Measurements from ENCODE around the gene CRTAC1.

CRTAC1 gene

GRCh38 chr10:97920865-97921264 is 109.6 kb downstream of the CRTAC1 start:
- DNase-seq, result no peak

GRCh38 chr10:97919012-97919411 is 111.4 kb downstream of the CRTAC1 start:
- peak; percentile 14 for DNase-seq

GRCh38 chr10:97916586-97916985 is 113.8 kb downstream of the CRTAC1 start:
- DNase-seq, result peak; percentile 49

- DNase-seq, result no peak
Observed at GRCh38 chr10:97915346-97916131, 114.9 kb downstream of the CRTAC1 start.

GRCh38 chr10:97914837-97915211 is 115.6 kb downstream of the CRTAC1 start:
- DNase-seq, result peak; percentile 54

- DNase-seq, result no peak
Observed at GRCh38 chr10:97914171-97914836, 116.1 kb downstream of the CRTAC1 start.

GRCh38 chr10:97913614-97914013 is 116.8 kb downstream of the CRTAC1 start:
- DNase-seq, result no peak

GRCh38 chr10:97913193-97913592 is 117.2 kb downstream of the CRTAC1 start:
- DNase-seq, result no peak

- no peak for DNase-seq
Observed at GRCh38 chr10:97911217-97911616, 119.2 kb downstream of the CRTAC1 start.

GRCh38 chr10:97910661-97911060 is 119.8 kb downstream of the CRTAC1 start:
- no peak for DNase-seq

- DNase-seq, result no peak
Observed at GRCh38 chr10:97907830-97908229, 122.6 kb downstream of the CRTAC1 start.

GRCh38 chr10:97907211-97907610 is 123.2 kb downstream of the CRTAC1 start:
- DNase-seq, result no peak

- DNase-seq, result no peak
Observed at GRCh38 chr10:97905276-97905675, 125.1 kb downstream of the CRTAC1 start.

GRCh38 chr10:97904576-97904975 is 125.8 kb downstream of the CRTAC1 start:
- DNase-seq, result no peak

- no peak for DNase-seq
Observed at GRCh38 chr10:97904018-97904381, 126.4 kb downstream of the CRTAC1 start.

GRCh38 chr10:97903128-97904017 is 127.0 kb downstream of the CRTAC1 start:
- no peak for DNase-seq

- no peak for DNase-seq
Observed at GRCh38 chr10:97901381-97901780, 129.0 kb downstream of the CRTAC1 start.

GRCh38 chr10:97898429-97898828 is 132.0 kb downstream of the CRTAC1 start:
- DNase-seq, result no peak

GRCh38 chr10:97896756-97897358 is 133.6 kb downstream of the CRTAC1 start:
- DNase-seq, result no peak

GRCh38 chr10:97895915-97896314 is 134.5 kb downstream of the CRTAC1 start:
- DNase-seq, result no peak

- no peak for DNase-seq
Observed at GRCh38 chr10:97895084-97895483, 135.3 kb downstream of the CRTAC1 start.

- no peak for DNase-seq
Observed at GRCh38 chr10:97894092-97894491, 136.3 kb downstream of the CRTAC1 start.

GRCh38 chr10:97892939-97893338 is 137.5 kb downstream of the CRTAC1 start:
- DNase-seq, result no peak
